GM23248 (cell line): ENCODE data around the gene PPP1R27. TPM values are rescaled to one million over a fixed set of nuclear protein-coding genes. Genes with fewer than 3 reads are reported as not detected.
A peak's percentile ranks its signal among the peaks of the same experiment; 100 is the strongest.

ENCODE experiments used
- DNase-seq: peaks from one replicate; pipeline ENCODE4 v3.0.0-alpha.2; 2015
- H2AFZ ChIP-seq: fragments of 200-600 bp; sonication (generic); 2 replicates; pipeline ENCODE4 v1.6.1; 2016; ENCODE audit warnings: antibody characterized with exemption
- H3F3A ChIP-seq: fragments of 200-600 bp; sonication (generic); 2 replicates; pipeline ENCODE4 v1.6.1; 2016; ENCODE audit warnings: mild to moderate bottlenecking, antibody characterized with exemption, mixed run types; ENCODE audit not compliant: insufficient read depth
- H3K27ac ChIP-seq: fragments of 200-600 bp; sonication (generic); 2 replicates; pipeline ENCODE4 v1.5.1; 2016; ENCODE audit warnings: mild to moderate bottlenecking
- H3K27me3 ChIP-seq: fragments of 200-600 bp; sonication (generic); replicated peaks from 2 replicates; pipeline ENCODE4 v1.6.1; 2016; ENCODE audit warnings: mild to moderate bottlenecking; ENCODE audit not compliant: insufficient read depth
- H3K36me3 ChIP-seq: fragments of 200-600 bp; sonication (generic); 2 replicates; pipeline ENCODE4 v1.6.1; 2016; ENCODE audit warnings: low read depth, mild to moderate bottlenecking
- H3K4me1 ChIP-seq: fragments of 200-600 bp; sonication (generic); 2 replicates; pipeline ENCODE4 v1.6.1; 2016; ENCODE audit warnings: mild to moderate bottlenecking; ENCODE audit not compliant: insufficient read depth
- H3K4me2 ChIP-seq: fragments of 200-600 bp; sonication (generic); one replicate; pipeline ENCODE4 v1.6.1; 2016; ENCODE audit warnings: mild to moderate bottlenecking; ENCODE audit not compliant: unreplicated experiment
- H3K4me3 ChIP-seq: fragments of 200-600 bp; sonication (generic); 2 replicates; pipeline ENCODE4 v1.5.1; 2016; ENCODE audit warnings: mild to moderate bottlenecking
- H3K79me2 ChIP-seq: fragments of 200-600 bp; sonication (generic); 2 replicates; pipeline ENCODE4 v1.6.1; 2016; ENCODE audit warnings: mild to moderate bottlenecking; ENCODE audit not compliant: insufficient read depth
- H3K9ac ChIP-seq: fragments of 200-600 bp; sonication (generic); 2 replicates; pipeline ENCODE4 v1.6.1; 2016; ENCODE audit warnings: mild to moderate bottlenecking
- H3K9me2 ChIP-seq: fragments of 200-600 bp; sonication (generic); 2 replicates; pipeline ENCODE4 v1.6.1; 2016; ENCODE audit warnings: mixed run types, mild to moderate bottlenecking, moderate library complexity; ENCODE audit not compliant: insufficient read depth
- H3K9me3 ChIP-seq: fragments of 200-600 bp; sonication (generic); one replicate; pipeline ENCODE4 v1.6.1; 2017; ENCODE audit warnings: low read depth
- H4K20me1 ChIP-seq: fragments of 200-600 bp; sonication (generic); 2 replicates; pipeline ENCODE4 v1.6.0; 2016; ENCODE audit not compliant: insufficient read depth
- EZH2 ChIP-seq: fragments of 200-600 bp; sonication (generic); IDR thresholded peaks from 2 replicates; pipeline ENCODE4 v1.6.1; 2018; ENCODE audit warnings: antibody characterized with exemption, mild to moderate bottlenecking; ENCODE audit not compliant: insufficient read depth, poor library complexity, severe bottlenecking
- EZH2phosphoT487 ChIP-seq: fragments of 200-600 bp; sonication (generic); IDR thresholded peaks from 2 replicates; pipeline ENCODE4 v1.6.1; 2018; ENCODE audit warnings: antibody characterized with exemption, moderate library complexity, mild to moderate bottlenecking, low read depth; ENCODE audit not compliant: insufficient read depth
- WGBS, 2 experiments: methylation state at CpG; one replicate each; pipeline ENCODE4 v1.1.6; 2015 to 2017; ENCODE audit warnings: low lambda C conversion rate in 2 of 2, low coverage in 1 of 2; ENCODE audit errors: missing lambda C conversion rate in 2 of 2; 5-methylcytosine and 5-hydroxymethylcytosine counted together
- in situ Hi-C: fragments of 300-500 bp; cut with MboI; formaldehyde crosslinking; loops from 2 replicates; pipeline ENCODE4 v1.15.0; 2020
- polyA plus RNA-seq: library from polyadenylated mRNA; unstranded; fragments of >200 nt; fragmentation: Nextera tagmentation; extraction: Ambion mirVana; gene quantifications from 2 replicates; pipeline ENCODE4 v1.2.1, GENCODE V29; 2016
- total RNA-seq: library from RNA; depleted of rRNA; stranded (reverse); fragments of >200 nt; shearing (Covaris generic); gene quantifications from 2 replicates; pipeline ENCODE4 v1.2.3, GENCODE V29; 2014; rRNA removed

Gene PPP1R27, protein sequence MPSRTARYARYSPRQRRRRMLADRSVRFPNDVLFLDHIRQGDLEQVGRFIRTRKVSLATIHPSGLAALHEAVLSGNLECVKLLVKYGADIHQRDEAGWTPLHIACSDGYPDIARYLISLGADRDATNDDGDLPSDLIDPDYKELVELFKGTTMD
- total RNA-seq (not detected in 2 replicates), polyA plus RNA-seq (0.37 TPM in 1 of 2 replicates, not detected in the other)

GRCh38 chr17:81834831-81835267 is at the start of gene PPP1R27:
Gene PPP1R27, minus strand, starts transcription at chr17:81835050. Its CDS starts 97 bp downstream, at chr17:81834953.
- H3K27me3 ChIP-seq = no peaks in the 10 kb centered on the region
- peak within 1 kb of the TSS; percentile 98 for H3K9ac ChIP-seq
- peaks cover 7% of the 10 kb centered on the region for H3K4me1 ChIP-seq
- peaks cover 27% of the 10 kb centered on the region for H3K79me2 ChIP-seq
- no peaks in the 10 kb centered on the region for H3K9me2 ChIP-seq
- H3K36me3 ChIP-seq = no peaks in the 10 kb centered on the region
- H3F3A ChIP-seq = peaks cover 5% of the 10 kb centered on the region; the same call in 1 of the 2 replicates
- peak within 1 kb of the TSS; percentile 64 for H2AFZ ChIP-seq
- no peaks in the 10 kb centered on the region for H3K9me3 ChIP-seq
- peak within 1 kb of the TSS; percentile 89 for H3K4me2 ChIP-seq
- peak within 1 kb of the TSS; percentile 89 for H3K27ac ChIP-seq
- H4K20me1 ChIP-seq = no peaks in the 10 kb centered on the region
- TF ChIP-seq EZH2 = no peak
- no peak for TF ChIP-seq EZH2phosphoT487
- in situ Hi-C loops = no loop called here
- 94 to 95% methylated on average over 23 to 26 of the region's 26 CpGs for WGBS, 2 experiments
- DNase-seq = no peak
- peak within 1 kb of the TSS; percentile 77 for H3K4me3 ChIP-seq

DNA sequence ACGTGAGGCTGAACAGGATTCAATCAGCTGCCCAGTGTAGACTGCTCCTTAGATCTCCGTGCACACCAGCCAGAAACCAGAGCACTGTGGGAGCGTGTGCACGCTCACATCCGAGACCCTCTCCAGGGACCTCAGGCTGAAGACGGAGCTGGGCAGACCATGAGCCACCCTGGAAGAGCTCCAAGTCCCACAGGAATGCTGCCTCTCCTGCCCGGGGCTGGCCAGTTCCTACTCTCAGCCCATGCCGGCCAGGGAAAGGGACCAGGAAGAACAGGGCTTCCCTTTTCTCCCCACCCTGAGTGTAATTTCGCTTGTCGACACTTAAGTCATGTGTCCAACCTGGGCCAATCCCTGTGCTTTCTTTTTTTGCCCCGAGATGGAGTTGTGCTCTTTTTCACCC is 49.7 kb upstream of the PPP1R27 start:
- Histone ChIP-seq H4K20me1 (no peaks in the 10 kb centered on the region), H3K9me2 (no peaks in the 10 kb centered on the region), H3K4me3 (no peak overlapping the region), H3K36me3 (peaks cover 28% of the 10 kb centered on the region), H3K9me3 (no peaks in the 10 kb centered on the region), H3K4me2 (no peak overlapping the region), H3K9ac (no peak overlapping the region), H3K27ac (no peak overlapping the region), H3K4me1 (peaks cover 3% of the 10 kb centered on the region; the same call in 1 of the 2 replicates), H2AFZ (no peak overlapping the region), H3F3A (peaks cover 12% of the 10 kb centered on the region; the same call in 1 of the 2 replicates), H3K79me2 (peaks cover 78% of the 10 kb centered on the region), H3K27me3 (no peaks in the 10 kb centered on the region)
- in situ Hi-C loops = no loop called here
- TF ChIP-seq EZH2 (no peak), EZH2phosphoT487 (no peak)
- 71 to 74% methylated on average over 11 of the region's 11 CpGs for WGBS, 2 experiments
- no peak for DNase-seq

- Histone ChIP-seq H3K9me3 (no peaks in the 10 kb centered on the region), H3K4me3 (no peak overlapping the region), H3K36me3 (peaks cover 8% of the 10 kb centered on the region), H3K4me1 (no peaks in the 10 kb centered on the region), H3K4me2 (no peak overlapping the region), H3K79me2 (peaks cover 25% of the 10 kb centered on the region; the same call in 1 of the 2 replicates), H3K9me2 (no peaks in the 10 kb centered on the region), H3F3A (peaks cover 10% of the 10 kb centered on the region; the same call in 1 of the 2 replicates), H3K9ac (no peak overlapping the region), H3K27ac (no peak overlapping the region), H3K27me3 (no peaks in the 10 kb centered on the region), H4K20me1 (no peaks in the 10 kb centered on the region), H2AFZ (no peak overlapping the region)
- TF ChIP-seq EZH2phosphoT487 = no peak
- no peak for TF ChIP-seq EZH2
- WGBS, 2 experiments = 96 to 99% methylated on average over 5 of the region's 5 CpGs
- DNase-seq = no peak
- in situ Hi-C loops = no loop called here
Measured at GRCh38 chr17:81879121-81879520, 44.3 kb upstream of the PPP1R27 start.

DNA sequence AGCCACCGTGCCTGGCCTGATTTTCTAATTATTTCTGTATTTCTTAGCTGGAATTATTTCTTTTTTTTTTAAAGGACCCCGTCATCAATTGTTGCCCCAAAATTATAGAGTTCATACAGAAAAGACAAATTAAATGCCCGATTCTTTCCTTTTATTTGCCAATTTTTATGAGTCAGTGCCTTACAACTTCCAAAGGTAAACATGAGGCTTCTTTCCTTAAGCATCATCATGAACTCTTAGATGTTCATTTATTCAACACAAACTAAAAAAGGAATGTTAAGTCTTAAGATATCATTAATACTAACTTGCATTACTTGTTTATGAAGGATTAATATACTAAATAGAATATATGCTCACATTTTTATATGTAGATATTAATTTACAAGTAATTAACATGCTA is 43.4 kb upstream of the PPP1R27 start:
- H3K4me2 ChIP-seq = no peak overlapping the region
- no peaks in the 10 kb centered on the region for H3K4me1 ChIP-seq
- H3K79me2 ChIP-seq = peaks cover 23% of the 10 kb centered on the region
- no peaks in the 10 kb centered on the region for H3K9me3 ChIP-seq
- in situ Hi-C loops = no loop called here
- WGBS, 2 experiments = 91 to 96% methylated on average over 3 of the region's 3 CpGs
- peaks cover 8% of the 10 kb centered on the region for H3K36me3 ChIP-seq
- no peak for TF ChIP-seq EZH2
- no peak for TF ChIP-seq EZH2phosphoT487
- H3K9me2 ChIP-seq = no peaks in the 10 kb centered on the region
- DNase-seq = no peak
- no peak overlapping the region for H2AFZ ChIP-seq
- no peak overlapping the region for H3K9ac ChIP-seq
- no peak overlapping the region for H3K27ac ChIP-seq
- H3K4me3 ChIP-seq = no peak overlapping the region
- no peaks in the 10 kb centered on the region for H4K20me1 ChIP-seq
- peaks cover 15% of the 10 kb centered on the region for H3F3A ChIP-seq
- H3K27me3 ChIP-seq = no peaks in the 10 kb centered on the region
